ENCODE measurements around the gene CNTNAP5. TPM values are rescaled to one million over a fixed set of nuclear protein-coding genes. Genes with fewer than 3 reads are reported as not detected.

CNTNAP5 gene
- total and polyA plus RNA-seq, 2 of the 13 experiments (the other 11 are each of a cell fraction or from before 2014, with no cell fraction given) = not detected

GRCh38 chr2:124050833-124051497 is 25.9 kb downstream of the CNTNAP5 start:
- in situ Hi-C loops (cut with HindIII; ENCODE audit: extremely low pct_ligation_motif_present, low pct_unique_long_range_greater_than_20kb) = no loop called here
- intact Hi-C loops (cut with micrococcal nuclease; ENCODE audit: unreplicated experiment) = no loop called here
- H3K4me2 ChIP-seq (ENCODE audit: low read depth, low read length) = no peak overlapping the region
- H2AFZ ChIP-seq (ENCODE audit: low read length) = no peak overlapping the region
- no peaks in the 10 kb centered on the region for H3K9me3 ChIP-seq (ENCODE audit: low read length)
- DNase-seq (ENCODE audit: low spot score) (no peak), ATAC-seq (no peak), FAIRE-seq (no peak)
- no peaks in the 10 kb centered on the region for H3K4me1 ChIP-seq (ENCODE audit: insufficient read depth, low read length)
- H3K9ac ChIP-seq (ENCODE audit: insufficient read depth, low read depth, low read length) = no peak overlapping the region
- no peak overlapping the region for H3K27ac ChIP-seq (ENCODE audit: extremely low read length, insufficient read depth, low read length)
- CTCF ChIA-PET (ENCODE audit: low intra/inter-chr PET ratio, low total read pairs) = no interaction called here
- no peaks in the 10 kb centered on the region for H3K27me3 ChIP-seq (ENCODE audit: control insufficient read depth in 1 of 2, insufficient read depth in 2 of 2, low read length in 2 of 2)
- POLR2A ChIA-PET = no interaction called here
- no peak overlapping the region for H3K4me3 ChIP-seq (replicated peaks in 1 of 3; ENCODE audit: insufficient read depth in 1 of 3, low read depth in 2 of 3, low read length in 3 of 3)
- no peaks in the 10 kb centered on the region for H3K36me3 ChIP-seq (replicated peaks in 1 of 2; ENCODE audit: control insufficient read depth in 1 of 2, insufficient read depth in 2 of 2, low read length in 2 of 2)
- no TSS peak for BruUV-seq (replicated peaks)
- H4K20me1 ChIP-seq (ENCODE audit: insufficient read depth, low read length) = no peaks in the 10 kb centered on the region
- TF ChIP-seq ZNF382 (CRISPR knock-in tag; IDR thresholded peaks at IDR 0.05; ENCODE audit: borderline replicate concordance) (no peak), SALL1 (CRISPR knock-in tag; IDR thresholded peaks at IDR 0.05) (no peak)
- no peaks in the 10 kb centered on the region for H3K79me2 ChIP-seq (ENCODE audit: insufficient read depth, low read length)
- WGBS (ENCODE audit: low lambda C conversion rate) = 2% methylated on average over 2 of the region's 2 CpGs

GRCh38 chr2:124053796-124054195 is 28.7 kb downstream of the CNTNAP5 start:
- no peak overlapping the region for H2AFZ ChIP-seq (ENCODE audit: low read length)
- BruUV-seq (replicated peaks) = no TSS peak
- no peak for ATAC-seq
- H3K36me3 ChIP-seq (replicated peaks in 1 of 2; ENCODE audit: control insufficient read depth in 1 of 2, insufficient read depth in 2 of 2, low read length in 2 of 2) = no peaks in the 10 kb centered on the region
- no peak overlapping the region for H3K4me2 ChIP-seq (ENCODE audit: low read depth, low read length)
- H3K27me3 ChIP-seq (ENCODE audit: control insufficient read depth in 1 of 2, insufficient read depth in 2 of 2, low read length in 2 of 2) = no peaks in the 10 kb centered on the region
- intact Hi-C loops (cut with micrococcal nuclease; ENCODE audit: unreplicated experiment) (loop anchor here (1.0 kb wide), 1 partner anchor 40 kb away; no protein-coding TSS in a partner anchor), in situ Hi-C loops (cut with HindIII; ENCODE audit: extremely low pct_ligation_motif_present, low pct_unique_long_range_greater_than_20kb) (no loop called here)
- H3K27ac ChIP-seq (ENCODE audit: extremely low read length, insufficient read depth, low read length) = no peak overlapping the region
- 3% methylated on average over 3 of the region's 3 CpGs for WGBS (ENCODE audit: low lambda C conversion rate)
- no peak for FAIRE-seq
- H3K9me3 ChIP-seq (ENCODE audit: low read length) = peaks cover 8% of the 10 kb centered on the region; the same call in 1 of the 2 replicates
- POLR2A ChIA-PET = no interaction called here
- H3K79me2 ChIP-seq (ENCODE audit: insufficient read depth, low read length) = no peaks in the 10 kb centered on the region
- H4K20me1 ChIP-seq (ENCODE audit: insufficient read depth, low read length) = no peaks in the 10 kb centered on the region
- no peak overlapping the region for H3K9ac ChIP-seq (ENCODE audit: insufficient read depth, low read depth, low read length)
- CTCF ChIA-PET (ENCODE audit: low intra/inter-chr PET ratio, low total read pairs) = no interaction called here
- no peak overlapping the region for H3K4me3 ChIP-seq (replicated peaks in 1 of 3; ENCODE audit: insufficient read depth in 1 of 3, low read depth in 2 of 3, low read length in 3 of 3)
- no peaks in the 10 kb centered on the region for H3K4me1 ChIP-seq (ENCODE audit: insufficient read depth, low read length)
- no peak for DNase-seq (ENCODE audit: low spot score)
- no peak for TF ChIP-seq RERE (CRISPR knock-in tag; IDR thresholded peaks at IDR 0.05; ENCODE audit: low read depth)
- TF ChIP-seq ZNF160 (CRISPR knock-in tag; IDR thresholded peaks at IDR 0.05) = no peak
